Measurements from ENCODE around the gene RAB14.
"Not testable (repeated sequence)": the region's sequence is repeated elsewhere in the genome, so short reads cannot be mapped to it uniquely, and the experiment has no call there.

The RAB14 gene

GRCh38 chr9:121189006-121189405 lies 12.7 kb downstream of the RAB14 start:
- no peak for DNase-seq

- DNase-seq: no peak
Observed at GRCh38 chr9:121187636-121188305, 13.9 kb downstream of the RAB14 start.

DNA sequence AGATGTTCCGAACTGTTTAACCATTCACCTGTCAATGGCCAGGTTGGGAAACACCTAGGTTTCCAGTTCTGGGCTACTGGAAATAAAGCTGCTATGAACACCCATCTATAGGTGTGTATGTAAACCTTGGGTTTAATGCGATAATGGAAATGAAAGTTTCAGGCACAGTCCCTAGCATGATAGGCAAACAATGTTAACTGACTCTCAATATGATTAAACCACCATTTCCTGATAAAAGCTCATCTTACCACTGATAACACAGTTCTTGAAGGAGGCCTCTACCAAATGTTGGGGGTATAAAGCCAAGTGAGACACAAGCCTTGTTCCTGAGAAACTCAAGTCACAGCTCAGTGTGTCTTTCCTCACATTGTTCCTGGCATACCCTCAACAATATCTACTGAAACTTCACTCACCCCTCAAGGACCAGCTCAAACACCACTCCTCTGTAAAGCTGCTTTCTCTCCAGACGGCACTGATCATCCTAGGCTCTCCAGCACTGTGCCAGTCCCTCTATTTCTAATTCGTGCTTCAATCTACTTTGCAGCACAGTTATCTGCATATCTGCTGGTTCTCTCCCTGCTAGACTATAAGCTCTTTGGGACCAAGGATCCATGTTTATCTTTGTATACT lies 15.8 kb downstream of the RAB14 start:
- DNase-seq: no peak

DNA sequence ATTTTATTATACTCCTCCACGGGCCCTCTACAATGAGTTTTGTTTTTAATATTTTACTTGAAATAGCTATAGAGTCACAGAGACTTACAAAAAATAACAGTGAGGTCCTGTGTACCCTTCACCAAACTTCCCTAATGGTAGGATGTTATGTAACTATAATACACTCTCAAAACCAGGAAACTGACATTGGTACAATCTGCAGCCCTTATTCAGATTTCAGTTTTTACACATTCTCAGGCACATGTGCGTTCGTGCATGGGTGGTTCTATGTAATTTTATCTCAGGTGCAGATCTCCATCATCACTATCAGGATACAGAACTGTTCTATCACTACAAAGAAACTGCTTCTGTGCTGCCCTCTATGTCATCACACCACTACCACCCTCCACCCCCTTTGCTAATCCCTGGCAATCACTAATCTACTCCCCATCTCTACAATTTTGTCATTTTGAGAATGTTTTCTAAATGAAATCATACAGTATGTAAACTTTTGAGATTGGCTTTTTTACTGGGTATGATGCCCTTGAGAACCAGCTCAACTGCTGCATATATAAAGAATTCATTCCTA lies 16.4 kb downstream of the RAB14 start:
- DNase-seq: no peak

- no peak for DNase-seq
Observed at GRCh38 chr9:121184463-121184862, 17.2 kb downstream of the RAB14 start.

GRCh38 chr9:121183666-121184423 lies 17.8 kb downstream of the RAB14 start:
- DNase-seq: no peak

- no peak for DNase-seq
Observed at GRCh38 chr9:121182989-121183388, 18.7 kb downstream of the RAB14 start.

DNA sequence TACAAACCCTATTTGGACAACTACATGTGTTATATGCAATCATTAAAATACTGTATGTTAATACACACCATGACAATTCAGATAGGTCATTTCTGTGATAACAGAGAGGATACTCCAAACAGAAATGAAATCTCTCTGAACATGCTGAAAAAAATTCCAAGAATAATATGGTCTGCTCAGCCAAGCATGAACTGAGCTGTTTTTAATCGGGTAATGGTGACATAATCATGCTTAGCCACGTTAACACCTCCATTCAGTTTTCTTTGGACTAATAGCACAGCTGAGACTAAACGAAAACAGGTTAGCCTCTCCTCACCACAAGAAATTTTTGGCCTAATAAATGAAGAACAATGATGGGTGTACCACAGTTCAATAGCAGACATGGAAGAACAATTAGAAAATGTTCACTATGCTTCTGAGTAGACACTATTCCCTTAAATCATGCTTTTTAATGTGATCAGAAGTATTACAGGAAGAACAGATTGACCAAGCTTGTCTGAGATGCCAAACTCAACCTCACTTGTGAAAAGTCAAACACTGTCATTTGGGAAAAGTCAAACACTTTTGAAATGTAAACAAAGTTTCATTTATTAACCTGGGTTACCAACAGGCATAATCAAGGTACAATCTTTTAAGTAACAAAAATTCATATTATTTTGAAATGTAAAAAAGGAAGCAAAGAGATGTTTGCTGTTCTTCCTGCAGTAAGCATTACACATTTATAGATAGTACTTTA lies 19.4 kb downstream of the RAB14 start:
- DNase-seq: no peak

GRCh38 chr9:121179930-121180681 lies 21.6 kb downstream of the RAB14 start:
- DNase-seq: no peak

- DNase-seq: not testable (repeated sequence)
Observed at GRCh38 chr9:121179373-121179721, 22.3 kb downstream of the RAB14 start.

GRCh38 chr9:121178676-121179372 lies 22.8 kb downstream of the RAB14 start:
- DNase-seq: no peak

- DNase-seq: no peak
Observed at GRCh38 chr9:121173501-121173900, 28.2 kb downstream of the RAB14 start.

DNA sequence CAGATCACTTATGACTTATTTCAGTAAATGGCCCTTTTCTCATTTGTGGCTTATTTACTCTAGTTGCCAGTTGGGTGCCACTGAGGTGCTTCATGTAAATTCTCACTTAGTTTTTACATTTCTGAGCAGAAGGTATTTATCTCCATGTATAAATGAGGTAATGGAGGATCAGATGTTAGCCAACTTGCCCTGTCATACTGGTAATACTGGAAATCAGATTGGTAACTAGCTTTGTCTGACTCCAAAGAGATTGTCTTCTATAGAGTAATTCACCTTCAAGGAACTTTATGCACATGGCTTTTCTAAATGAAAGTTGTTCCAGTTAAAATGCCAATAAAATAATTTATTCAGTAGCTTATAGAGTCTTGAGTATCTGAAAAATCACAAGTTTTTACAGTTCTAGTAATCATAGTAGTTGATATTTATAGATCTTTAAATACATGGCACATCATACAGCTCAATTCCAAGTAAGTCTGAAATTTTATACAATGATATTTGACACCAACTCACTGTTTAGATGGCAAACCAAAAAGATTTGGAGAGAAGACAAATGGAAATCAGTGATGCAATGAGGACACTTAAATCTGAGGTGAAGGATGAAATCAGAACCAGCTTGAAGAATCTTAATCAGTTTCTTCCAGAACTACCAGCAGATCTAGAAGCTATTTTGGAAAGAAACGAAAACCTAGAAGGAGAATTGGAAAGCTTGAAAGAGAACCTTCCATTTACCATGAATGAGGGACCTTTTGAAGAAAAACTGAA lies 28.8 kb downstream of the RAB14 start:
- no peak for DNase-seq

- DNase-seq: no peak
Observed at GRCh38 chr9:121171236-121171635, 30.4 kb downstream of the RAB14 start.

- no peak for DNase-seq
Observed at GRCh38 chr9:121169094-121169601, 32.5 kb downstream of the RAB14 start.

GRCh38 chr9:121168052-121168451 lies 33.6 kb downstream of the RAB14 start:
- DNase-seq: no peak

- DNase-seq: no peak
Observed at GRCh38 chr9:121160025-121160424, 41.6 kb downstream of the RAB14 start.

DNA sequence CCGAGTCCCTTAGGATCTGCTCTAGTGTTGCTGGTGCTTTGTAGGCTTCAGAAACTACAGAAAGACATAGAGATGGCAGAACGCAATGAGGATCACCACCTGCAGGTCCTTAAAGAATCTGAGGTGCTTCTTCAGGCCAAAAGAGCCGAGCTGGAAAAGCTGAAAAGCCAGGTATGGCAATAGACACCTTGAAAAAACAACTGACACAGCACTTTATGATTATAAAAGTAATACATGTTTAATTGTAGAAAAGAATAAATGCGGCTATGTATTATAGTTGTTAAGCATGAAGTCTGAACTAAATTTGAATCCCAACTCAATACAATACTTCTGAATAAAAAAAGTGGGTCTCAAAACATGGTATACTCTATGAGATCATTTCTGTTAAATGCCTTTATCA lies 43.7 kb downstream of the RAB14 start:
- no peak for DNase-seq

DNA sequence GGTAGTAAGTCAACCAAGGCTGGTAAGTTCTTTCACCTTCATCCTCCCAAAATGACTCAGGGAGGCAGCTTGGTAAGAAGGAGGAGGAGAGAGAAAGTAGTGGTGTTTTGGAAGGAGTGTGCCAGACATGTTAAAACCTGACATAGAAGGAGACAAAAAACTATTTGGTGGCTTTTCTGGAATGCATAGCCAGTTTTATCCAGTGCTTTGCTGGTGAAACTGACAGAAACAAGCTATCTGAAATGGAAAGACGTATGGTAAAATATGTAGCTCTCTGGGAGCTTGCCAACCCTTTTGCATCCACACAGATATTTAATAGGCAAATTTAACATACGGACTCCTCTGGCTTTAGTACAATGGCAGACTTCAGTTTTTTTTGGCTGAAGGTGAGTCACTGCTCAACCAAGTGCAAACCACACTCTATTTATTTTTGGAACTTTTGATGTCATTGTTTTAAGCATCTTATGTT lies 45.4 kb downstream of the RAB14 start:
- no peak for DNase-seq

- DNase-seq: no peak
Observed at GRCh38 chr9:121154782-121155181, 46.9 kb downstream of the RAB14 start.

DNA sequence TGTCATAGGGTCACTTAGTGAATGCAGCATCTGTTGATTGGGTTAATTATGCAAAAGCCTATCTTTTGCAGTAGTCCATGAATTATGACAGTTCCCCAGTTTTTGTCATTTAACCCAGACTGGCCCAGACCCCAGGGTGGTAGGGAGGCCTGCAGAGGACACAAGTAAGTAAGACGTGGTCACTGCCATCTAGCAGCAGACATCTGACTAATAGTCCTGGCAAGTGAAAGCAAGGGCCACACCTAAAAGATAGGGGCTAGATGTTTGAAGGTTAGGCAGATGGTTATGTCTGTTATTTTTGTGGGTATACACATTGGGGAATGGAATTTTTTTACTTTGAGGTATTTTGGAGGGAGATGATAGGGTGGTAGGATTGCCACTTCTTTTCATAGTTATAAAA lies 48.0 kb downstream of the RAB14 start:
- DNase-seq: no peak

All from stimulated activated naive CD4-positive, alpha-beta T cell treated with Interleukin-2 at 50 U/mL for 16 hours (primary cell).